ENCODE results near the gene PRMT7.

The PRMT7 gene

DNA sequence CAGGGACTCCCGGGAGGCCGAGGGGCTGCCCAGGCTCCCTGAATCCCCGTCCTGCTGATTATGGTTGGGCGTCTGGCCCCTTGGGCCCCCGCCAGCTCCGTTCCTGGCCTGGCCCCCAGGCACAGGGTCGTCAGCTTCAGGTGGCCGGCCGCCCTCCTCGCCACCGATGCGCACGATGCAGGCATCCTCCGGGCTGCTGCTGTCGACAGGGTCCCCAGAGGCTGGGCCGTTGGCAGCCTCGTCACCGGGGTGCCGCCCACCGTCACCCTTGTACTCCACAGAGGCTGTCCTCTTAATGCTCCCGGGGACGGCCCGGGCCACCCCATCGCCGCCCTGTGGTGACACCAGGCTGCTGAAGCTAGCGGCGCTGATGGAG, 60.4 kb downstream of the PRMT7 start:
- peaks cover 44% of the 10 kb centered on the region for H3K36me3 ChIP-seq (ENCODE audit: insufficient read depth, low read length)
- TF ChIP-seq, protein P1, sequence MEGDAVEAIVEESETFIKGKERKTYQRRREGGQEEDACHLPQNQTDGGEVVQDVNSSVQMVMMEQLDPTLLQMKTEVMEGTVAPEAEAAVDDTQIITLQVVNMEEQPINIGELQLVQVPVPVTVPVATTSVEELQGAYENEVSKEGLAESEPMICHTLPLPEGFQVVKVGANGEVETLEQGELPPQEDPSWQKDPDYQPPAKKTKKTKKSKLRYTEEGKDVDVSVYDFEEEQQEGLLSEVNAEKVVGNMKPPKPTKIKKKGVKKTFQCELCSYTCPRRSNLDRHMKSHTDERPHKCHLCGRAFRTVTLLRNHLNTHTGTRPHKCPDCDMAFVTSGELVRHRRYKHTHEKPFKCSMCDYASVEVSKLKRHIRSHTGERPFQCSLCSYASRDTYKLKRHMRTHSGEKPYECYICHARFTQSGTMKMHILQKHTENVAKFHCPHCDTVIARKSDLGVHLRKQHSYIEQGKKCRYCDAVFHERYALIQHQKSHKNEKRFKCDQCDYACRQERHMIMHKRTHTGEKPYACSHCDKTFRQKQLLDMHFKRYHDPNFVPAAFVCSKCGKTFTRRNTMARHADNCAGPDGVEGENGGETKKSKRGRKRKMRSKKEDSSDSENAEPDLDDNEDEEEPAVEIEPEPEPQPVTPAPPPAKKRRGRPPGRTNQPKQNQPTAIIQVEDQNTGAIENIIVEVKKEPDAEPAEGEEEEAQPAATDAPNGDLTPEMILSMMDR (IDR thresholded peaks at IDR 0.05; ENCODE audit: borderline replicate concordance, extremely low read depth, low read length, poor library complexity, severe bottlenecking), result peak; percentile 10
- TF ChIP-seq EZH2 (IDR thresholded peaks at IDR 0.05; ENCODE audit: borderline replicate concordance, low read depth, low read length, severe bottlenecking), result no peak
- H3K4me2 ChIP-seq (ENCODE audit: insufficient read depth, low read length), result peak overlapping the region; percentile 98
- ATAC-seq (ENCODE audit: insufficient read depth, low read depth) (peak; percentile 10; the same call in 2 of the 3 replicates), DNase-seq (peak; percentile 68)
- no peaks in the 10 kb centered on the region for H3K9me3 ChIP-seq (ENCODE audit: insufficient read depth, low read length, severe bottlenecking)
- peaks cover 81% of the 10 kb centered on the region for H3K79me2 ChIP-seq (ENCODE audit: insufficient read depth, low read length)
- H3K27me3 ChIP-seq (ENCODE audit: insufficient read depth, low read length, poor library complexity), result no peaks in the 10 kb centered on the region
- H3K9ac ChIP-seq (ENCODE audit: low read depth, low read length), result peak overlapping the region; percentile 88
- peaks cover 34% of the 10 kb centered on the region for H4K20me1 ChIP-seq (ENCODE audit: insufficient read depth, low read length)
- peaks cover 84% of the 10 kb centered on the region for H3K4me1 ChIP-seq (ENCODE audit: insufficient read depth, low read length)
- H3K4me3 ChIP-seq (ENCODE audit: low read depth in 1 of 2, low read length in 2 of 2), result peak overlapping the region in 1 of 2 experiments; percentile 83; a peak in 2 of 4 replicates
- H3K27ac ChIP-seq (ENCODE audit: low read length), result peak overlapping the region; percentile 98
- H2AFZ ChIP-seq (ENCODE audit: low read depth, low read length), result peak overlapping the region; percentile 21; the same call in 1 of the 2 replicates

DNA sequence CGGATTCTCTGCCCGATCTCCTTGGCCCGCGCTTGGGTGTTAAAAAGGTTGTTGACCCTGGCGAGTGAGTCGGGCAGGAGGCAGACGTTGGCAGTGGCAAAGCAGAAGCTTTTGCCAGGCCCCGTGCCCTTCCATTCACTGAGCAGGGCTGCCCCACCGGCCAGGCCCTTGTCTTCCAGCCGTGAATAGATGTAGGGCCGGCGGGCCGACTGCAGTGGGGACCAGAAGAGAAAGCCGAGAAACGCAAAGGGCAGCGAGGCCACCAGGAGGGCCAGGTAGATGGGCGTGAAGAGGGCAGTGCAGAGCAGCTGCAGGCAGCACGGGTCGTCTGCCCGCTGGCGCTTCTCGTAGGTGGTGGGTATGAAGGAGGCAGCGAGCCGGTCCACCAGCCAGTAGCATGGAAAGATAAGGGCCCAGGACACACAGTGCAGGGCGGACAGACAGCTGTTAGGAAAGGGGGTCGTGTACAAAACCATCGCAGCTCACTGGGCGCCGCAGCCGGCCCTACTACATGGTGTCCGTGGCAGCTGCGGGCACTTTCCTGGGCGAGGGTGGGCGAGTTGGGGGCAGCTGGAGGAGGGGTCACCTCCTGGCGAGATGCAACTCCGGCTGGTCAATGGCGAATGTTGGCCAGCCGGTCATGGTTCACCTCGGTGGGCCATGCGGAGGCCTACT, 61.0 kb downstream of the PRMT7 start:
- Histone ChIP-seq H3K27ac (ENCODE audit: low read length) (peak overlapping the region; percentile 98), H3K9ac (ENCODE audit: low read depth, low read length) (peak overlapping the region; percentile 88), H3K36me3 (ENCODE audit: insufficient read depth, low read length) (peaks cover 38% of the 10 kb centered on the region), H2AFZ (ENCODE audit: low read depth, low read length) (no peak overlapping the region), H4K20me1 (ENCODE audit: insufficient read depth, low read length) (peaks cover 29% of the 10 kb centered on the region), H3K4me3 (ENCODE audit: low read depth in 1 of 2, low read length in 2 of 2) (peak overlapping the region in 1 of 2 experiments; percentile 83; a peak in 2 of 4 replicates), H3K4me2 (ENCODE audit: insufficient read depth, low read length) (peak overlapping the region; percentile 98), H3K27me3 (ENCODE audit: insufficient read depth, low read length, poor library complexity) (no peaks in the 10 kb centered on the region), H3K4me1 (ENCODE audit: insufficient read depth, low read length) (peaks cover 84% of the 10 kb centered on the region), H3K9me3 (ENCODE audit: insufficient read depth, low read length, severe bottlenecking) (no peaks in the 10 kb centered on the region), H3K79me2 (ENCODE audit: insufficient read depth, low read length) (peaks cover 81% of the 10 kb centered on the region)
- no peak for TF ChIP-seq EZH2 (IDR thresholded peaks at IDR 0.05; ENCODE audit: borderline replicate concordance, low read depth, low read length, severe bottlenecking)
- TF ChIP-seq, protein P1 (IDR thresholded peaks at IDR 0.05; ENCODE audit: borderline replicate concordance, extremely low read depth, low read length, poor library complexity, severe bottlenecking), result no peak
- ATAC-seq (ENCODE audit: insufficient read depth, low read depth) (no peak), DNase-seq (no peak)

DNA sequence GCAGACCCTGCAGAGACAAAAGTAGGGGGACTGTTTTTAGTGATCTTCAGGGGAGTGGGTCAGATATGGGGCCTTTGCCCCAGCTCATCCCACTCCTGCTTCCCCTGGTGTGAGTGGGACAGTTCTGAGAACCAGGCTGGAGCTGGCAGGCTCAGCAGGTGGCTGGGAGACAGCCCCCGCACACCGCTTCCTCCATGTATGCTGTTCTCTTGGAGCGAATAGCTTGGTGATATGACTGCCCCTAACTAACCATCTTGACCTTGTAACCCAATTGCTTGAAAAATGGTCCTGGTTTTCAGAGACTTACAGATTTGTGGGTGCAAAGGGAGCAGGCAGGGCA, 61.5 kb downstream of the PRMT7 start:
- peak overlapping the region in 1 of 2 experiments; percentile 83; a peak in 1 of 4 replicates for H3K4me3 ChIP-seq (ENCODE audit: low read depth in 1 of 2, low read length in 2 of 2)
- no peaks in the 10 kb centered on the region for H3K9me3 ChIP-seq (ENCODE audit: insufficient read depth, low read length, severe bottlenecking)
- DNase-seq, result no peak
- peaks cover 33% of the 10 kb centered on the region for H3K36me3 ChIP-seq (ENCODE audit: insufficient read depth, low read length)
- peak overlapping the region; percentile 98 for H3K4me2 ChIP-seq (ENCODE audit: insufficient read depth, low read length)
- H3K4me1 ChIP-seq (ENCODE audit: insufficient read depth, low read length), result peaks cover 84% of the 10 kb centered on the region
- peak overlapping the region; percentile 98 for H3K27ac ChIP-seq (ENCODE audit: low read length)
- TF ChIP-seq, protein P1 (IDR thresholded peaks at IDR 0.05; ENCODE audit: borderline replicate concordance, extremely low read depth, low read length, poor library complexity, severe bottlenecking), result no peak
- no peak for TF ChIP-seq EZH2 (IDR thresholded peaks at IDR 0.05; ENCODE audit: borderline replicate concordance, low read depth, low read length, severe bottlenecking)
- no peak overlapping the region for H2AFZ ChIP-seq (ENCODE audit: low read depth, low read length)
- H4K20me1 ChIP-seq (ENCODE audit: insufficient read depth, low read length), result peaks cover 24% of the 10 kb centered on the region
- H3K79me2 ChIP-seq (ENCODE audit: insufficient read depth, low read length), result peaks cover 81% of the 10 kb centered on the region
- no peaks in the 10 kb centered on the region for H3K27me3 ChIP-seq (ENCODE audit: insufficient read depth, low read length, poor library complexity)
- no peak for ATAC-seq (ENCODE audit: insufficient read depth, low read depth)
- peak overlapping the region; percentile 88 for H3K9ac ChIP-seq (ENCODE audit: low read depth, low read length)

Data from DND-41 (cell line).